Pancreas (tissue), 10 donors: Measurements from ENCODE around the gene TRIM5. TPM values are rescaled to one million over a fixed set of nuclear protein-coding genes. Genes with fewer than 3 reads are reported as not detected.

ENCODE experiments used
- ATAC-seq, 4 donors: fragments of 200-7000 bp; cut with Tn5 transposase; one replicate each; pipeline versions ENCODE4 v1.8.0 to v1.9.1; 2020; ENCODE audit warnings: mild to moderate bottlenecking in 4 of 4, moderate library complexity in 4 of 4
- DNase-seq, 6 donors: peaks; one replicate each; pipeline ENCODE4 v3.0.0-alpha.2; 2020
- FAIRE-seq: peaks from 2 replicates; lab custom pipeline; 2012; peaks lifted over from hg19 to GRCh38; lab: Jason Lieb, UNC
- H3K27ac ChIP-seq, 4 donors: fragments of 200-600 bp; sonication (generic); 1 replicate in 3 of 4; 2 replicates in 1 of 4; pipeline versions ENCODE4 v1.5.0 to v1.8.0; 2020
- H3K27me3 ChIP-seq, 4 donors: fragments of 200-600 bp; one replicate each; pipeline ENCODE4 v1.8.0; 2021
- H3K36me3 ChIP-seq, 3 donors: fragments of 200-600 bp; sonication (generic) in 1 of 3; one replicate each; pipeline versions ENCODE4 v1.5.0 to v1.8.0; 2020 to 2021
- H3K4me1 ChIP-seq, 3 donors: fragments of 200-600 bp; one replicate each; pipeline ENCODE4 v1.8.0; 2021
- H3K4me3 ChIP-seq, 4 donors: fragments of 200-600 bp; sonication (generic) in 2 of 4; one replicate each; pipeline versions ENCODE4 v1.5.0 to v1.8.0; 2020 to 2021
- H3K9me3 ChIP-seq, 4 donors: fragments of 200-600 bp; one replicate each; pipeline ENCODE4 v1.8.0; 2021
- CTCF ChIP-seq, 4 donors: fragments of 200-600 bp; sonication (generic) in 3 of 4; IDR thresholded peaks; one replicate each; pipeline versions ENCODE4 v1.5.0 to v1.8.0; 2021; ENCODE audit warnings: antibody characterized with exemption in 4 of 4
- WGBS, 2 donors: extraction: QIAGEN DNeasy Blood & Tissue Kit; methylation state at CpG; one replicate each; pipeline ENCODE4 v1.1.7; 2013; 5-methylcytosine and 5-hydroxymethylcytosine counted together
- intact Hi-C, 3 donors: fragments of 100-400 bp; cut with DNase I; formaldehyde crosslinking; loops; one replicate each; pipeline versions ENCODE4 v1.11.1 to v1.14.2; 2022
- polyA plus RNA-seq, 2 donors: library from polyadenylated mRNA; stranded (reverse); fragments of 200-250 nt; gene quantifications; one replicate each; pipeline ENCODE4 v1.2.3, GENCODE V29; 2013
- total RNA-seq, 6 donors: library from RNA; stranded (reverse); fragmentation: NEBNext Ultra II Directional in 4 of 6; extraction: Animal tissue kit (Norgen Biotek cat#: 25700) in 4 of 6; gene quantifications; one replicate each; pipeline versions ENCODE4 v1.2.1 to v1.2.4, GENCODE V29; 2021 to 2023
- donor health status: healthy with polysubstance abuse.
- donor health status: DM: no; HTN: no; CAD: no; lungs with moderate emphysema.
- donor health status: DM: no; HTN: no; CAD: no.
- donor health status: control.
- donor health status: control.
- donor health status: Bipolar disorder and iron deficiency.
- donor health status: DM: yes; HTN: yes; CAD: no.
- donor health status: DM: no; HTN: no; CAD: no.
- donor health status: DM: no; HTN: no; CAD: no.
- donor health status: DM: yes; HTN: yes; CAD: no.

Gene TRIM5
- total RNA-seq: 10 to 100 TPM; 16.1 to 23.8 (median 18.8) TPM
- 1 to 10 TPM; 6.4 to 9.8 TPM for polyA plus RNA-seq

GRCh38 chr11:5684646-5685362 lies at the start of gene TRIM5:
TSS of gene TRIM5 (minus strand) at chr11:5685074. CDS start at chr11:5680177, 4,897 bp downstream.
- H3K9me3 ChIP-seq: no peaks in the 10 kb centered on the region
- WGBS, 2 donors: 0 to 1% methylated on average over 13 of the region's 13 CpGs
- peak in 2 of 4 donors; percentile 15 to 27 for TF ChIP-seq CTCF (IDR thresholded peaks at IDR 0.05)

GRCh38 chr11:5727691-5728090 lies 42.8 kb upstream of the TRIM5 start:
- Histone ChIP-seq H3K9me3 (no peaks in the 10 kb centered on the region), H3K27ac (no peak overlapping the region), H3K4me3 (no peak overlapping the region), H3K4me1 (no peaks in the 10 kb centered on the region), H3K36me3 (no peaks in the 10 kb centered on the region), H3K27me3 (no peaks in the 10 kb centered on the region)
- ATAC-seq: no peak
- 70 to 91% methylated on average over 1 of the region's 1 CpG for WGBS, 2 donors
- TF ChIP-seq CTCF (IDR thresholded peaks at IDR 0.05): no peak
- FAIRE-seq: no peak
- DNase-seq: no peak
- intact Hi-C loops: no loop called here

More at GRCh38 chr11:5684646-5685362, at the start of gene TRIM5:
- Histone ChIP-seq H3K4me1 (peaks cover 0 to 8% (median 0%) of the 10 kb centered on the region in 3 donors), H3K27ac (peak within 1 kb of the TSS; percentile 76 to 96 (median 85)), H3K27me3 (no peaks in the 10 kb centered on the region), H3K4me3 (peak within 1 kb of the TSS; percentile 4 to 56 (median 44)), H3K36me3 (no peaks in the 10 kb centered on the region)
- intact Hi-C loops: no loop called here
- ATAC-seq (peak; percentile 93 to 98 (median 97)), DNase-seq (peak; percentile 76 to 91 (median 82)), FAIRE-seq (peak; percentile 78)

- Histone ChIP-seq H3K9me3 (no peaks in the 10 kb centered on the region), H3K4me1 (no peaks in the 10 kb centered on the region), H3K36me3 (no peaks in the 10 kb centered on the region), H3K27ac (no peak overlapping the region), H3K4me3 (no peak overlapping the region), H3K27me3 (no peaks in the 10 kb centered on the region)
- DNase-seq: no peak
- WGBS, 2 donors: 77 to 79% methylated on average over 1 of the region's 1 CpG
- no peak for TF ChIP-seq CTCF (IDR thresholded peaks at IDR 0.05)
- FAIRE-seq: no peak
- no peak for ATAC-seq
- intact Hi-C loops: no loop called here
Observed at GRCh38 chr11:5726351-5726750, 41.5 kb upstream of the TRIM5 start.

- H3K27ac ChIP-seq: no peak overlapping the region
- H3K27me3 ChIP-seq: no peaks in the 10 kb centered on the region
- DNase-seq (no peak), FAIRE-seq (no peak), ATAC-seq (no peak)
- no peaks in the 10 kb centered on the region for H3K9me3 ChIP-seq
- no peak overlapping the region for H3K4me3 ChIP-seq
- TF ChIP-seq CTCF (IDR thresholded peaks at IDR 0.05): no peak
- 35 to 45% methylated on average over 2 of the region's 2 CpGs for WGBS, 2 donors
- no peaks in the 10 kb centered on the region for H3K4me1 ChIP-seq
- H3K36me3 ChIP-seq: no peaks in the 10 kb centered on the region
- intact Hi-C loops: no loop called here
Observed at GRCh38 chr11:5722622-5723021, 37.7 kb upstream of the TRIM5 start.
